Gastrocnemius medialis (tissue), 4 donors: ENCODE data around the gene GVQW3.

ENCODE experiments used
- POLR2A ChIP-seq, 2 donors: fragments of 450-650 bp; IDR thresholded peaks; one replicate each; pipeline ENCODE4 v1.6.1; 2017; ENCODE audit warnings: antibody characterized with exemption in 2 of 2, mild to moderate bottlenecking in 2 of 2, moderate library complexity in 2 of 2
- TF ChIP-seq, protein P1 (sequence below), 5 experiments: fragments of 450-650 bp in 3 of 5; fragments of 200-600 bp in 2 of 5; sonication (generic) in 2 of 5; IDR thresholded peaks in 4 of 5; conservative IDR thresholded peaks in 1 of 5; 1 replicate in 4 of 5; 2 replicates in 1 of 5; pipeline ENCODE4 v1.5.1; 2016 to 2019; ENCODE audit warnings: antibody characterized with exemption in 5 of 5, mild to moderate bottlenecking in 3 of 5, moderate library complexity in 3 of 5

DNA sequence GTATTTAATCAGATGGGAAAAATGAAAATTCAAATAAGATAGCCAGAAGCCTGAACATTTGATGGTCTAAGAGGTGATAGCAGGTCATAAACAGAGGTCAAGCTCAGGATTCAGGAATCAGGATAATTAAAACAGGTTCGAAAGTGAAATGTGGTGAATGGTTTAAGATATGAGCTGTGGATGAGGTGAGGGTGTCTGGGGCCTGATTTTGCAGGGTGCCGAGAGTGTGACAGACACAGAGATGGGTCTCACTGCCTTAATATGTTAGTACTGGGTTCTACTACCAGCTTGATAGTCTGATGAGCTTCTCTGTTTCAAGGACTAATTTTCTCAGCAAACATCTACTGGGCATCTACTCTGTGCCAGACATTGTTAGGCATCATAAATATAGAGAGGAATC, 43.8 kb downstream of the GVQW3 start:
- TF ChIP-seq, protein P1, sequence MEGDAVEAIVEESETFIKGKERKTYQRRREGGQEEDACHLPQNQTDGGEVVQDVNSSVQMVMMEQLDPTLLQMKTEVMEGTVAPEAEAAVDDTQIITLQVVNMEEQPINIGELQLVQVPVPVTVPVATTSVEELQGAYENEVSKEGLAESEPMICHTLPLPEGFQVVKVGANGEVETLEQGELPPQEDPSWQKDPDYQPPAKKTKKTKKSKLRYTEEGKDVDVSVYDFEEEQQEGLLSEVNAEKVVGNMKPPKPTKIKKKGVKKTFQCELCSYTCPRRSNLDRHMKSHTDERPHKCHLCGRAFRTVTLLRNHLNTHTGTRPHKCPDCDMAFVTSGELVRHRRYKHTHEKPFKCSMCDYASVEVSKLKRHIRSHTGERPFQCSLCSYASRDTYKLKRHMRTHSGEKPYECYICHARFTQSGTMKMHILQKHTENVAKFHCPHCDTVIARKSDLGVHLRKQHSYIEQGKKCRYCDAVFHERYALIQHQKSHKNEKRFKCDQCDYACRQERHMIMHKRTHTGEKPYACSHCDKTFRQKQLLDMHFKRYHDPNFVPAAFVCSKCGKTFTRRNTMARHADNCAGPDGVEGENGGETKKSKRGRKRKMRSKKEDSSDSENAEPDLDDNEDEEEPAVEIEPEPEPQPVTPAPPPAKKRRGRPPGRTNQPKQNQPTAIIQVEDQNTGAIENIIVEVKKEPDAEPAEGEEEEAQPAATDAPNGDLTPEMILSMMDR (IDR thresholded peaks at IDR 0.05 in 4 of 5, conservative IDR thresholded peaks at IDR 0.05 in 1 of 5): no peak
- TF ChIP-seq POLR2A (IDR thresholded peaks at IDR 0.05): no peak
